Uterus (tissue), 2 donors: ENCODE results near the gene PRB3.

Experiments
- POLR2A ChIP-seq, 2 donors: fragments of 450-650 bp; IDR thresholded peaks; one replicate each; pipeline ENCODE4 v1.6.1; 2016; ENCODE audit warnings: antibody characterized with exemption in 2 of 2, mild to moderate bottlenecking in 1 of 2, moderate library complexity in 1 of 2
- TF ChIP-seq, protein P1 (sequence below), 4 experiments: fragments of 200-600 bp in 2 of 4; fragments of 450-650 bp in 2 of 4; sonication (generic) in 2 of 4; IDR thresholded peaks; one replicate each; pipeline ENCODE4 v1.5.1; 2016 to 2019; ENCODE audit warnings: antibody characterized with exemption in 4 of 4, mild to moderate bottlenecking in 2 of 4, moderate library complexity in 1 of 4

DNA sequence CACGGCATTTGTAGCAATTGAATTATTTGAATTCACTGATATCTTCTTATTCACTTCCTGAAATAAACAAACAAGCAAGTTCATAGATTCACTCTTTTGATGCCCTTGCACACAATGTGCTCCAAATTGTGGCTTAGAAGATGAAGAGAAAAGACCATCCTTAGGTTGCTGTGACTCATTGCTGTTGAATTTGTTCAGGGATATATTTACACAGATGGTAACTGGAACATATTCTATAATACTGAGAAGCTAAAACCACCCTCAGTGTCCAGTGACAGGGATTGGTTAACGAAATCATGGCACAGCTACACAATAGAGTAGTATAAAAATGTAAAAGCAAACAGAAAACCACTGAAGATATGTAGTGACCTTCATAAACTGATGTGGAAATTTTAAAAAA lies 37.6 kb upstream of the PRB3 start:
- TF ChIP-seq, protein P1, sequence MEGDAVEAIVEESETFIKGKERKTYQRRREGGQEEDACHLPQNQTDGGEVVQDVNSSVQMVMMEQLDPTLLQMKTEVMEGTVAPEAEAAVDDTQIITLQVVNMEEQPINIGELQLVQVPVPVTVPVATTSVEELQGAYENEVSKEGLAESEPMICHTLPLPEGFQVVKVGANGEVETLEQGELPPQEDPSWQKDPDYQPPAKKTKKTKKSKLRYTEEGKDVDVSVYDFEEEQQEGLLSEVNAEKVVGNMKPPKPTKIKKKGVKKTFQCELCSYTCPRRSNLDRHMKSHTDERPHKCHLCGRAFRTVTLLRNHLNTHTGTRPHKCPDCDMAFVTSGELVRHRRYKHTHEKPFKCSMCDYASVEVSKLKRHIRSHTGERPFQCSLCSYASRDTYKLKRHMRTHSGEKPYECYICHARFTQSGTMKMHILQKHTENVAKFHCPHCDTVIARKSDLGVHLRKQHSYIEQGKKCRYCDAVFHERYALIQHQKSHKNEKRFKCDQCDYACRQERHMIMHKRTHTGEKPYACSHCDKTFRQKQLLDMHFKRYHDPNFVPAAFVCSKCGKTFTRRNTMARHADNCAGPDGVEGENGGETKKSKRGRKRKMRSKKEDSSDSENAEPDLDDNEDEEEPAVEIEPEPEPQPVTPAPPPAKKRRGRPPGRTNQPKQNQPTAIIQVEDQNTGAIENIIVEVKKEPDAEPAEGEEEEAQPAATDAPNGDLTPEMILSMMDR (IDR thresholded peaks at IDR 0.05) = no peak
- TF ChIP-seq POLR2A (IDR thresholded peaks at IDR 0.05) = no peak
